ENCODE data around the gene IRF2BP1.

IRF2BP1 gene

DNA sequence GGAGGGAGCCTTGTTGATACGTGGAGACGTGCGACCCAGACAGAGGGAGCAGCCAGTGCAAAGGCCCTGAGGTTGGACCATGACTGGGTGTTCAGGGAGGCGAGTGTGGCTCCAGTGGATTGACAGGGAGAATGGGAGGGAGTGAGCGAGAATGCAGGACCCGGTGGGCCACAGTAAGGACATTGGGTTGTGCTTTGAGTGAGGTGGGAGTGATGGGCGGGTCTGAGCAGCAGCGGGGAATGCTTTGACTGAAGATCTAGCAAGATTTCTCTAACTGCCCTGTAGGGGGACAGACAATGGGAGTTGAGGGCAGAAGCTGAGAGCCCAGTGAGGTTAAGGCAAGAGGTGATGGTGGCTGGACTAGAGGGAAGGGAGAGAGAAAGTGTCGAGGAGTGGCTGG is 36.3 kb upstream of the IRF2BP1 start:
- TF ChIP-seq Cebpa-rat (IDR thresholded peaks at IDR 0.05): no peak
- Histone ChIP-seq H3K9me3 (no peaks in the 10 kb centered on the region), H3K27me3 (no peaks in the 10 kb centered on the region), H3K36me3 (no peaks in the 10 kb centered on the region), H3K4me3 (no peak overlapping the region), H3K4me1 (no peaks in the 10 kb centered on the region), H4K20me1 (no peaks in the 10 kb centered on the region), H3K4me2 (no peak overlapping the region), H3K9ac (no peak overlapping the region), H3K27ac (no peak overlapping the region)

- H3K4me2 ChIP-seq: no peak overlapping the region
- no peaks in the 10 kb centered on the region for H3K4me1 ChIP-seq
- H3K9ac ChIP-seq: no peak overlapping the region
- no peaks in the 10 kb centered on the region for H3K9me3 ChIP-seq
- TF ChIP-seq Cebpa-rat (IDR thresholded peaks at IDR 0.05): no peak
- H3K36me3 ChIP-seq: no peaks in the 10 kb centered on the region
- H3K4me3 ChIP-seq: no peak overlapping the region
- H4K20me1 ChIP-seq: no peaks in the 10 kb centered on the region
- H3K27ac ChIP-seq: no peak overlapping the region
- no peaks in the 10 kb centered on the region for H3K27me3 ChIP-seq
Measured at GRCh38 chr19:45920458-45920857, 34.5 kb upstream of the IRF2BP1 start.

GRCh38 chr19:45919678-45920077 is 33.7 kb upstream of the IRF2BP1 start:
- no peaks in the 10 kb centered on the region for H4K20me1 ChIP-seq

DNA sequence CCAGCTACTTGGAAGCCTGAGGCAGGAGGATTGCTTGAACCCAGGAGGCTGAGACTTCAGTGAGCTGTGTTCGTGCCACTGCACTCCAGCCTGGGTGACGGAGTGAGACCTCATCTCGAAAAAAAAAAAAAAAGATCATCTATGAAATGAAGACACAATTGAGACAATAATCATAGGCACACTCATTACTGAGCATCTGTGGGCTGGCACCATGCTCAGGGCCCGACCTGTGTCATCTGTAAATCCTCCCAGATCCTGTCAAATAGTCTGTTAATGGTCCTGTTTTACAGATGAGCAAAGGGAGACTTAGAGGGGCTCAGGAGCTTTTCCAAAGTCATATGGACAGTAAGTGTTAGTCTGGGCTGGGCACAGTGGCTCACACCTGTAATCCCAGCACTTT is 32.8 kb upstream of the IRF2BP1 start:
- H3K4me2 ChIP-seq: no peak overlapping the region
- no peaks in the 10 kb centered on the region for H3K36me3 ChIP-seq
- H4K20me1 ChIP-seq: no peaks in the 10 kb centered on the region
- no peaks in the 10 kb centered on the region for H3K27me3 ChIP-seq
- no peaks in the 10 kb centered on the region for H3K9me3 ChIP-seq
- no peak overlapping the region for H3K4me3 ChIP-seq
- no peak overlapping the region for H3K9ac ChIP-seq
- no peaks in the 10 kb centered on the region for H3K4me1 ChIP-seq
- no peak for TF ChIP-seq Cebpa-rat (IDR thresholded peaks at IDR 0.05)
- no peak overlapping the region for H3K27ac ChIP-seq

More at GRCh38 chr19:45919678-45920077, 33.7 kb upstream of the IRF2BP1 start:
- Histone ChIP-seq H3K4me1 (no peaks in the 10 kb centered on the region), H3K36me3 (no peaks in the 10 kb centered on the region), H3K9ac (no peak overlapping the region), H3K4me3 (no peak overlapping the region), H3K4me2 (no peak overlapping the region), H3K9me3 (no peaks in the 10 kb centered on the region), H3K27ac (no peak overlapping the region), H3K27me3 (no peaks in the 10 kb centered on the region)
- TF ChIP-seq Cebpa-rat (IDR thresholded peaks at IDR 0.05): no peak

DNA sequence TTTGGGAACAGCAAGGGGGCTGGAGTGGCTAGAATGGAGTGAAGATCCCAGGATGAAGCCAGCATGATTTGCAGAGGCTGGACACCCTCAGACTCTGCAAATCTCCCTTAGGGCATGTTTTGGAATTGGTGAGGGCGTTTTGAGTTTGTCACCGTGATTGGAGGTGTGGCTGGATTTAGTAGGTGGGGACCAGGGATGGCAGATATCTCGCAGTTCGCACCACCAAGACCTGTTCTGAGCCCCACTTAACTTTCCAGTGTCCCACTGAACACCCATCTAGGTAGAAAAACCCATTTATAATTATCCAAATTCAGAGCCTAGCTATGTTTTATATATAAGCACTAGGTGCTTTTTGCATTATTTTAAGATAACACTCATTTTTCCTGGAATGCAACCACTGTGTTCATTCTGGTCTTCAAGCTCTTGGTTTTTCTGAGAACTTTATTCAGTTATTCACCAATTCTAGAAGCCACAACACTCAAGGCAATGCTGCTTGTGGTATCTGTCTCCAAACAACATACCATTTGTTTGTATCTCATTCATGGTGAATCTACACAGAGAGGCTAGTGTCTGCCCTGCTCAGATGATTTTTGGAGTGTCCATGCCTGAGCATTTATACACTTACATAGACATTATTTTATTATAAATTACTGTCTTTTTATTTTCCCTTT is 31.6 kb upstream of the IRF2BP1 start:
- no peak for TF ChIP-seq Cebpa-rat (IDR thresholded peaks at IDR 0.05)
- Histone ChIP-seq H3K27me3 (no peaks in the 10 kb centered on the region), H4K20me1 (no peaks in the 10 kb centered on the region)

DNA sequence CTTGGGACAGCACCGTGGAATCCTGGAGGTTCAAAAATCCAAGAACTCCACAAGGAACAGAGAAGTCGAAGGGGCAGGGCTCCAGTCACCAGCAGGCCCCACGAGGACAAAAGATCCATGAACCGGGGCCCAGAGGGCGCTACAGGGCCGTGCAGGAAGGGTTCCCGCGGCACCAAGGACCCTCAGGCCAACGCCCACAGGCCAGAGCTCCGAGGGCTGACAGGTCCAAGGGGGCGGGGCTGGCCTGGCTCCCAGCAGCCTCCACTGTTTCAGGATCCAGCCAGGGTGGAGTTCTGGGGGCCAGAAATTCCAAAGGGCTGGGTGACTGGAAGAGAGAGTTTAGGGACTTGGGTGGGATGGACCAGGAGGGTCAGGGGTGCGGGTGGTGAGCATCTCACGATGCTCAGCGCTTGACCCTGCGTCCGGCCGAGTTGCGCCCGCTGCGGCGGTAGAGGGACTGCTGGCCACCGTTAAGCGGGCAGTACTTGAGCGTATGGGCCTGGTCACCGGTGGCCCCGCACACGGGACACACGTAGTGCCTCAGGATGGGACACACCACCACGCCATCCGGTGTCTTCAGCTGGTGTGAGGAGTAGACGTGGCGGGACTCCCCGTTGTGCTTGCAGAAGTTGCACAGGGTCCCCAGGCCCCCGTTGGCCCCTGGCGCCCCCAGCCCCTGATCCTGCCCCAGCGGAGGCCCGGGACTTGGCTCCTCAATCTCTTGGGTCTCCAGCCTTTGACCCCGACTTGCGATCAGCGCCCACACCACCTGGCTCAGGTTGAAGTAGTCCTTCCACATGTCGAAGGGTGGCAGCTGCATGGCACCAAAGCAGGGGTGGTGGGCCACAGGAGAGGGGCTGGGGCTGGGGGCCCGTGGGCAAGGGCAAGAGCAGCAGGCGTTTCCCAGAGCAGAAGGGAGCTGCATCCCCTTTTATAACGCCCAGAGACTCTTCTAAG is 28.2 kb upstream of the IRF2BP1 start, which contains the start of gene NANOS2:
NANOS2 (minus strand) TSS at position 905 of the 957 bp plus-strand sequence; CDS start at position 820, 85 bp downstream.
- TF ChIP-seq Cebpa-rat (IDR thresholded peaks at IDR 0.05): no peak
- H3K9ac ChIP-seq: no peak within 1 kb of the TSS
- no peak within 1 kb of the TSS for H3K4me3 ChIP-seq
- no peaks in the 10 kb centered on the region; the same call in 1 of the 2 replicates for H3K4me1 ChIP-seq
- H3K27me3 ChIP-seq: no peaks in the 10 kb centered on the region
- no peaks in the 10 kb centered on the region for H4K20me1 ChIP-seq
- H3K27ac ChIP-seq: no peak within 1 kb of the TSS
- no peaks in the 10 kb centered on the region for H3K36me3 ChIP-seq
- peaks cover 8% of the 10 kb centered on the region; the same call in 1 of the 2 replicates for H3K9me3 ChIP-seq
- H3K4me2 ChIP-seq: no peak within 1 kb of the TSS

More for the DNA sequence above, 31.6 kb upstream of the IRF2BP1 start:
- Histone ChIP-seq H3K4me3 (no peak overlapping the region), H3K27ac (no peak overlapping the region), H3K9me3 (peaks cover 5% of the 10 kb centered on the region; the same call in 1 of the 2 replicates), H3K36me3 (no peaks in the 10 kb centered on the region), H3K9ac (no peak overlapping the region), H3K4me2 (no peak overlapping the region), H3K4me1 (no peaks in the 10 kb centered on the region; the same call in 1 of the 2 replicates)

DNA sequence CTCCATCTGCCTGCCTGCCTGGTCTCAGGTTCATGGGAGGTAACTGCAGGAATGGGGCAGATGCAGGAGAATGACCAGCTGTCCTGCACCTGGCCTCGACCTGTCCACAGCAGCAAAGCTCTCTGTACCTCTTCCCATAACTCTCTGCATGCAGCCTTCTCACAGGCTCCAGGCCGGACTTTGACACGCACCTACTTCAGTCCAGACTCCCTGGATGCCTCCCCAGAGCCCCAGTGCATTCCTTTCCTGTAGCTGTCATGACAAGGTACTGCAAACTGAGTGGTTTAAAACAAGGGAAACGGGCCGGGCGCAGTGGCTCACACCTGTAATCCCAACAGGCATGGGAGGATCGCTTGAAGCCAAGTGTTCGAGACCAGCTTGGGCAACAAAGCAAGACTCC is 25.4 kb upstream of the IRF2BP1 start:
- H3K27me3 ChIP-seq: no peaks in the 10 kb centered on the region
- no peak overlapping the region for H3K27ac ChIP-seq
- no peak overlapping the region for H3K9ac ChIP-seq

GRCh38 chr19:45908956-45909355 is 23.0 kb upstream of the IRF2BP1 start:
- Histone ChIP-seq H3K4me3 (no peak overlapping the region), H3K27ac (no peak overlapping the region), H4K20me1 (no peaks in the 10 kb centered on the region), H3K4me1 (no peaks in the 10 kb centered on the region; the same call in 1 of the 2 replicates), H3K27me3 (no peaks in the 10 kb centered on the region), H3K36me3 (no peaks in the 10 kb centered on the region), H3K4me2 (no peak overlapping the region), H3K9me3 (peaks cover 8% of the 10 kb centered on the region; the same call in 1 of the 2 replicates), H3K9ac (no peak overlapping the region)
- TF ChIP-seq Cebpa-rat (IDR thresholded peaks at IDR 0.05): no peak

More for the DNA sequence above, 25.4 kb upstream of the IRF2BP1 start:
- H3K9me3 ChIP-seq: peaks cover 8% of the 10 kb centered on the region; the same call in 1 of the 2 replicates
- TF ChIP-seq Cebpa-rat (IDR thresholded peaks at IDR 0.05): no peak
- no peaks in the 10 kb centered on the region for H3K36me3 ChIP-seq
- H3K4me1 ChIP-seq: no peaks in the 10 kb centered on the region; the same call in 1 of the 2 replicates
- no peaks in the 10 kb centered on the region for H4K20me1 ChIP-seq
- H3K4me3 ChIP-seq: no peak overlapping the region
- no peak overlapping the region for H3K4me2 ChIP-seq

DNA sequence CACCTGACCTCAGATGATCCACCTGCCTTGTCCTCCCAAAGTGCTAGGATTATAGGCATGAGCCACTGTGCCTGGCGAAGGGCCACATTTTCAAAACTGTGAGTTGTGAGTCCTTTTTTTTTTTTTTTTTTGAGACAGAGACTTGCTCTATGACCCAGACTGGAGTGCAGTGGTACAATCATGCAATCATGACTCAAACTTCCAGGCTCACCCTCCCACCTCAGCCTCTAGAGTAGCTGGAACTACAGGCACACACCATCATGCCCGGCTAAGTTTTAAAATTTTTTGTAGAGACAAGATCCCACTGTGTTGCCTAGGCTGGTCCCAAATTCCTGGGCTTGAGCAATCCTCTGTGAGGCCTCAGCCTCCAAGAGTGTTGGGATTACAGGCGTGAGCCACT is 20.3 kb upstream of the IRF2BP1 start:
- H3K27ac ChIP-seq: no peak overlapping the region
- H3K4me3 ChIP-seq: no peak overlapping the region
- no peak overlapping the region for H3K9ac ChIP-seq
- peaks cover 11% of the 10 kb centered on the region for H3K4me1 ChIP-seq
- H3K4me2 ChIP-seq: no peak overlapping the region
- no peaks in the 10 kb centered on the region for H3K36me3 ChIP-seq
- peaks cover 3% of the 10 kb centered on the region for H4K20me1 ChIP-seq
- H3K27me3 ChIP-seq: no peaks in the 10 kb centered on the region
- TF ChIP-seq Cebpa-rat (IDR thresholded peaks at IDR 0.05): no peak
- no peaks in the 10 kb centered on the region for H3K9me3 ChIP-seq

GRCh38 chr19:45905011-45905410 is 19.1 kb upstream of the IRF2BP1 start:
- Histone ChIP-seq H3K9ac (no peak overlapping the region), H3K36me3 (peaks cover 5% of the 10 kb centered on the region), H3K4me3 (no peak overlapping the region)

More at GRCh38 chr19:45905011-45905410, 19.1 kb upstream of the IRF2BP1 start:
- peaks cover 20% of the 10 kb centered on the region for H3K4me1 ChIP-seq
- no peak overlapping the region for H3K4me2 ChIP-seq
- no peaks in the 10 kb centered on the region for H3K27me3 ChIP-seq
- H3K9me3 ChIP-seq: no peaks in the 10 kb centered on the region
- H3K27ac ChIP-seq: no peak overlapping the region
- peaks cover 15% of the 10 kb centered on the region for H4K20me1 ChIP-seq
- TF ChIP-seq Cebpa-rat (IDR thresholded peaks at IDR 0.05): no peak

Data from BLaER1 (cell line).